Adipose tissue (tissue), 3 donors: ENCODE measurements around the gene CNDP1. TPM values are rescaled to one million over a fixed set of nuclear protein-coding genes. Genes with fewer than 3 reads are reported as not detected.
"Not testable (repeated sequence)": the region's sequence is repeated elsewhere in the genome, so short reads cannot be mapped to it uniquely, and the experiment has no call there.

Experiments used
- H3K27ac ChIP-seq: one replicate; pipeline ENCODE4 v1.5.1; 2013; ENCODE audit warnings: low read depth, low read length
- WGBS, 3 donors: extraction: QIAGEN DNeasy Blood & Tissue Kit; methylation state at CpG; one replicate each; pipeline ENCODE4 v1.1.7; 2013; 5-methylcytosine and 5-hydroxymethylcytosine counted together
- polyA plus RNA-seq, 3 donors: library from polyadenylated mRNA; stranded (reverse); fragments of 200-250 nt; gene quantifications; one replicate each; pipeline ENCODE4 v1.2.3, GENCODE V29; 2013
- donor health status: healthy with polysubstance abuse.
- donor health status: Bipolar disorder and iron deficiency.
- donor health status: healthy.

CNDP1 gene
- under 1 TPM in 2 of 3 donors, not detected in 1; 0.12 to 0.20 TPM for polyA plus RNA-seq

GRCh38 chr18:74534150-74534969, at the start of gene CNDP1:
Gene CNDP1, plus strand, starts transcription at chr18:74534500. Its CDS starts 168 bp downstream, at chr18:74534668.
- no peak within 1 kb of the TSS for H3K27ac ChIP-seq
- whole genome bisulfite sequencing, 3 donors, result 88 to 95% (median 90%) methylated on average over 21 of the region's 21 CpGs

- H3K27ac ChIP-seq, result no peak overlapping the region
- WGBS, 3 donors, result 86 to 92% (median 86%) methylated on average over 15 of the region's 15 CpGs
Observed at GRCh38 chr18:74486119-74486849, 48.0 kb upstream of the CNDP1 start.

GRCh38 chr18:74488354-74488753, 45.9 kb upstream of the CNDP1 start:
- WGBS, 3 donors, result 94 to 99% (median 95%) methylated on average over 8 of the region's 8 CpGs
- no peak overlapping the region for H3K27ac ChIP-seq

- H3K27ac ChIP-seq, result no peak overlapping the region
- WGBS, 3 donors, result 89 to 91% (median 90%) methylated on average over 8 of the region's 8 CpGs
Observed at GRCh38 chr18:74488864-74489263, 45.4 kb upstream of the CNDP1 start.

GRCh38 chr18:74489676-74490075, 44.6 kb upstream of the CNDP1 start:
- H3K27ac ChIP-seq, result no peak overlapping the region
- WGBS, 3 donors, result 35 to 52% (median 36%) methylated on average over 7 of the region's 7 CpGs

- no peak overlapping the region for H3K27ac ChIP-seq
- WGBS, 3 donors, result 86 to 97% (median 96%) methylated on average over 3 of the region's 3 CpGs
Observed at GRCh38 chr18:74492259-74492658, 42.0 kb upstream of the CNDP1 start.

- no peak overlapping the region for H3K27ac ChIP-seq
- 33 to 63% (median 38%) methylated on average over 1 of the region's 1 CpG for WGBS, 3 donors
Observed at GRCh38 chr18:74493689-74494088, 40.6 kb upstream of the CNDP1 start.

GRCh38 chr18:74494514-74494913, 39.8 kb upstream of the CNDP1 start:
- 38 to 76% (median 71%) methylated on average over 1 of the region's 1 CpG for WGBS, 3 donors
- no peak overlapping the region for H3K27ac ChIP-seq

GRCh38 chr18:74495581-74496507, 38.5 kb upstream of the CNDP1 start, which contains the start of gene CNDP2:
Gene CNDP2, plus strand, starts transcription at chr18:74496363. Its CDS starts 3,611 bp downstream, at chr18:74499974.
- WGBS, 3 donors, result 0 to 1% (median 1%) methylated on average over 61 to 71 of the region's 71 CpGs
- peak within 1 kb of the TSS; percentile 76 for H3K27ac ChIP-seq

- peak overlapping the region; percentile 76 for H3K27ac ChIP-seq
- 1 to 6% (median 5%) methylated on average over 32 to 48 of the region's 48 CpGs for WGBS, 3 donors
Observed at GRCh38 chr18:74496508-74497323, 37.6 kb upstream of the CNDP1 start.

GRCh38 chr18:74497324-74497676, 37.0 kb upstream of the CNDP1 start:
- WGBS, 3 donors, result 85 to 96% (median 92%) methylated on average over 8 of the region's 8 CpGs
- H3K27ac ChIP-seq, result no peak overlapping the region

GRCh38 chr18:74497778-74498177, 36.5 kb upstream of the CNDP1 start:
- 53 to 73% (median 68%) methylated on average over 3 of the region's 3 CpGs for WGBS, 3 donors
- no peak overlapping the region for H3K27ac ChIP-seq

GRCh38 chr18:74498712-74499627, 35.3 kb upstream of the CNDP1 start:
- WGBS, 3 donors, result 42 to 54% (median 50%) methylated on average over 14 of the region's 14 CpGs
- no peak overlapping the region for H3K27ac ChIP-seq

- 20 to 34% (median 33%) methylated on average over 9 of the region's 9 CpGs for WGBS, 3 donors
- H3K27ac ChIP-seq, result no peak overlapping the region
Observed at GRCh38 chr18:74499633-74500032, 34.7 kb upstream of the CNDP1 start.

GRCh38 chr18:74500372-74500771, 33.9 kb upstream of the CNDP1 start:
- no peak overlapping the region for H3K27ac ChIP-seq
- 26 to 77% (median 70%) methylated on average over 6 of the region's 6 CpGs for WGBS, 3 donors

GRCh38 chr18:74500774-74501173, 33.5 kb upstream of the CNDP1 start:
- not testable (repeated sequence) for H3K27ac ChIP-seq
- WGBS, 3 donors, result 28 to 77% (median 76%) methylated on average over 8 of the region's 8 CpGs

GRCh38 chr18:74501386-74501785, 32.9 kb upstream of the CNDP1 start:
- 65 to 76% (median 76%) methylated on average over 4 of the region's 4 CpGs for WGBS, 3 donors
- no peak overlapping the region for H3K27ac ChIP-seq
